ENCODE results near the gene LARP1.

The LARP1 gene

DNA sequence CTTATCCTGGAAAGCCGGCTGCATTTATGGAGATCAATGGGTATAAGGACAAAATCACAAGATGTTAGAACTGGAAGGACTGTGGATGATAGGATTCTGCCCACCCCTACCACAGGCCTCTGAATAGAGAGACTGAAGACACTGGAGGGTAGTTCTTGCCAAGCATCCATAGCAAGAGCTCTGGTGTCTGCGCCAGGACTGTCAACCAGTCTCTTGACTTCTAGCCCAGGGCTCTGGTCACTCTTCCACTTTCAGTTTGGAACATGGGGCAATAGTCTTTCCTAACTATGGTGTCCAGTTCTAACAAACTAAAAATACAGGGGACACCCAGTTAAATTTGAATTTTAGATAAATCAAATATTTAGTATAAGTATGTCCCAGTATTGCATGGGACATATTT lies 23.4 kb downstream of the LARP1 start:
- H4K20me1 ChIP-seq (ENCODE audit: low read depth, low read length): peaks cover 55% of the 10 kb centered on the region; the same call in 1 of the 2 replicates

DNA sequence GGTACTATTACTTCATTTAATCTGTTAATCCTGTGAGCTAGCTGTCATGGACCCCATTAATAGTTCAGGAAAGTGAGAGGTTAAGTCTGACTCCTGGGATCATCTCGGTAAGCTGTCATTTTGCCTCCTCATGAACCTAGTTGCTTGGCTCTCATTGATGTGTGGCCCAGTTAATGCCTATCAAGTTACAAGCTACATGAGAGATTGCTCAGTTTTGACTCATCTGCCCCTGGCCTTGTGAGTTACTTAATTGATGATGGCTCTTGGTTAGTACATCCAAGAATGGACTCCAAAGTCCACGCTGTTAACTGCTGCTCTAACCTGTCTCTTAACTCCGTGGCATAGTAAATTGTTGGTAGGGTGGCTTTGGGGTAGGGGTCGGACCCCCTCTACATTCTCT lies 23.9 kb downstream of the LARP1 start:
- Histone ChIP-seq H2AFZ (ENCODE audit: low read depth, low read length, severe bottlenecking) (no peak overlapping the region), H3K9me3 (ENCODE audit: insufficient read depth, low read length) (no peaks in the 10 kb centered on the region), H3K27me3 (ENCODE audit: low read length) (no peaks in the 10 kb centered on the region), H3K4me3 (ENCODE audit: insufficient read depth, low read length, poor library complexity, severe bottlenecking) (no peak overlapping the region), H3K36me3 (ENCODE audit: low read length) (no peaks in the 10 kb centered on the region), H3K4me2 (ENCODE audit: low read depth, low read length, poor library complexity, severe bottlenecking) (no peak overlapping the region), H3K79me2 (ENCODE audit: insufficient read depth, low read length) (peaks cover 100% of the 10 kb centered on the region), H3K27ac (ENCODE audit: low read depth, low read length) (no peak overlapping the region), H3K9ac (ENCODE audit: low read length) (no peak overlapping the region), H3F3A (ENCODE audit: insufficient read depth) (0 out of 2 replicates have a peak, but pooled peaks cover 5% of the 10 kb centered on the region), H3K9me2 (replicated peaks; ENCODE audit: insufficient read depth, low read length) (no peaks in the 10 kb centered on the region), H4K20me1 (ENCODE audit: low read depth, low read length) (peaks cover 55% of the 10 kb centered on the region; the same call in 1 of the 2 replicates)
- TF ChIP-seq, protein P1, sequence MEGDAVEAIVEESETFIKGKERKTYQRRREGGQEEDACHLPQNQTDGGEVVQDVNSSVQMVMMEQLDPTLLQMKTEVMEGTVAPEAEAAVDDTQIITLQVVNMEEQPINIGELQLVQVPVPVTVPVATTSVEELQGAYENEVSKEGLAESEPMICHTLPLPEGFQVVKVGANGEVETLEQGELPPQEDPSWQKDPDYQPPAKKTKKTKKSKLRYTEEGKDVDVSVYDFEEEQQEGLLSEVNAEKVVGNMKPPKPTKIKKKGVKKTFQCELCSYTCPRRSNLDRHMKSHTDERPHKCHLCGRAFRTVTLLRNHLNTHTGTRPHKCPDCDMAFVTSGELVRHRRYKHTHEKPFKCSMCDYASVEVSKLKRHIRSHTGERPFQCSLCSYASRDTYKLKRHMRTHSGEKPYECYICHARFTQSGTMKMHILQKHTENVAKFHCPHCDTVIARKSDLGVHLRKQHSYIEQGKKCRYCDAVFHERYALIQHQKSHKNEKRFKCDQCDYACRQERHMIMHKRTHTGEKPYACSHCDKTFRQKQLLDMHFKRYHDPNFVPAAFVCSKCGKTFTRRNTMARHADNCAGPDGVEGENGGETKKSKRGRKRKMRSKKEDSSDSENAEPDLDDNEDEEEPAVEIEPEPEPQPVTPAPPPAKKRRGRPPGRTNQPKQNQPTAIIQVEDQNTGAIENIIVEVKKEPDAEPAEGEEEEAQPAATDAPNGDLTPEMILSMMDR (IDR thresholded peaks at IDR 0.05; ENCODE audit: insufficient read depth, low read length, poor library complexity, severe bottlenecking): no peak
- TF ChIP-seq EZH2phosphoT487 (conservative IDR thresholded peaks at IDR 0.05; ENCODE audit: low read length): no peak

More for the DNA sequence above, 23.4 kb downstream of the LARP1 start:
- Histone ChIP-seq H3K27me3 (ENCODE audit: low read length) (no peaks in the 10 kb centered on the region), H3K36me3 (ENCODE audit: low read length) (no peaks in the 10 kb centered on the region), H3K9me3 (ENCODE audit: insufficient read depth, low read length) (no peaks in the 10 kb centered on the region), H3K4me2 (ENCODE audit: low read depth, low read length, poor library complexity, severe bottlenecking) (no peak overlapping the region), H3K79me2 (ENCODE audit: insufficient read depth, low read length) (peaks cover 100% of the 10 kb centered on the region), H3F3A (ENCODE audit: insufficient read depth) (0 out of 2 replicates have a peak, but pooled peaks cover 5% of the 10 kb centered on the region), H3K27ac (ENCODE audit: low read depth, low read length) (no peak overlapping the region), H3K9me2 (replicated peaks; ENCODE audit: insufficient read depth, low read length) (no peaks in the 10 kb centered on the region), H3K4me3 (ENCODE audit: insufficient read depth, low read length, poor library complexity, severe bottlenecking) (no peak overlapping the region), H2AFZ (ENCODE audit: low read depth, low read length, severe bottlenecking) (no peak overlapping the region), H3K9ac (ENCODE audit: low read length) (no peak overlapping the region)
- no peak for TF ChIP-seq EZH2phosphoT487 (conservative IDR thresholded peaks at IDR 0.05; ENCODE audit: low read length)
- TF ChIP-seq, protein P1 (IDR thresholded peaks at IDR 0.05; ENCODE audit: insufficient read depth, low read length, poor library complexity, severe bottlenecking): no peak

DNA sequence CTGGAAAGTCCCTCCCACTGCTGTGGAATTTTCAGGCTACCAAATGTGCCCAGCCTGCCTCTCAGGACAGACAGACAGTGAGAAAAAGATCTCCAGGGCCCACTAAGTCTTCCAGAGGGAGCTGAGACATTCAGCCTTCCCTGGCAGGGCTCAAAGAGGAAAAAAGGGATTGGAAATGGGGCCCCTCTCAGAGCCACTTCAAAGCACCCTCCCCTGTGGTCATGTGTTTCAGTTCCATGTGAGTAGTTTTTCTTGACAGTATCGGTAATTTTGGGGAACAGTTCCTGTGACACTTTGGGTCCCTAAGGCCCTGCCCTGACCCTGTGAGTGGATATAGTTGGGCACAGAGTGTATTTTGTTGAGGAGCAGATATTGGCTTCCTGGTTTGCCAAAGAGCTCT lies 25.0 kb downstream of the LARP1 start:
- Histone ChIP-seq H4K20me1 (ENCODE audit: low read depth, low read length) (peaks cover 57% of the 10 kb centered on the region), H3F3A (ENCODE audit: insufficient read depth) (0 out of 2 replicates have a peak, but pooled peaks cover 5% of the 10 kb centered on the region), H3K4me2 (ENCODE audit: low read depth, low read length, poor library complexity, severe bottlenecking) (no peak overlapping the region), H3K27me3 (ENCODE audit: low read length) (no peaks in the 10 kb centered on the region), H3K9me3 (ENCODE audit: insufficient read depth, low read length) (no peaks in the 10 kb centered on the region), H2AFZ (ENCODE audit: low read depth, low read length, severe bottlenecking) (no peak overlapping the region), H3K9ac (ENCODE audit: low read length) (no peak overlapping the region), H3K79me2 (ENCODE audit: insufficient read depth, low read length) (peaks cover 100% of the 10 kb centered on the region), H3K4me3 (ENCODE audit: insufficient read depth, low read length, poor library complexity, severe bottlenecking) (no peak overlapping the region), H3K36me3 (ENCODE audit: low read length) (no peaks in the 10 kb centered on the region), H3K9me2 (replicated peaks; ENCODE audit: insufficient read depth, low read length) (no peaks in the 10 kb centered on the region), H3K27ac (ENCODE audit: low read depth, low read length) (no peak overlapping the region)
- no peak for TF ChIP-seq EZH2phosphoT487 (conservative IDR thresholded peaks at IDR 0.05; ENCODE audit: low read length)
- TF ChIP-seq, protein P1 (IDR thresholded peaks at IDR 0.05; ENCODE audit: insufficient read depth, low read length, poor library complexity, severe bottlenecking): no peak
